HG03442 (cell line): ENCODE results near the gene IWS1.
"Not testable (repeated sequence)": the region's sequence is repeated elsewhere in the genome, so short reads cannot be mapped to it uniquely, and the experiment has no call there.

Experiments
- ATAC-seq: cut with Tn5 transposase; IDR thresholded peaks from one replicate; pipeline ENCODE4 v1.9.1; 2021; ENCODE audit warnings: mild to moderate bottlenecking, moderate library complexity; ENCODE audit not compliant: unreplicated experiment

Gene IWS1

GRCh38 chr2:127526132-127527000 lies at the start of gene IWS1:
IWS1 (minus strand) TSS chr2:127526489; CDS start chr2:127526208, 281 bp downstream.
- ATAC-seq: peak; percentile 85

- ATAC-seq: no peak
Measured at GRCh38 chr2:127575941-127576432, 49.7 kb upstream of the IWS1 start.

- no peak for ATAC-seq
Measured at GRCh38 chr2:127575185-127575765, 49.0 kb upstream of the IWS1 start.

GRCh38 chr2:127574656-127575055 lies 48.4 kb upstream of the IWS1 start:
- ATAC-seq: no peak

GRCh38 chr2:127573771-127574170 lies 47.5 kb upstream of the IWS1 start:
- ATAC-seq: no peak

DNA sequence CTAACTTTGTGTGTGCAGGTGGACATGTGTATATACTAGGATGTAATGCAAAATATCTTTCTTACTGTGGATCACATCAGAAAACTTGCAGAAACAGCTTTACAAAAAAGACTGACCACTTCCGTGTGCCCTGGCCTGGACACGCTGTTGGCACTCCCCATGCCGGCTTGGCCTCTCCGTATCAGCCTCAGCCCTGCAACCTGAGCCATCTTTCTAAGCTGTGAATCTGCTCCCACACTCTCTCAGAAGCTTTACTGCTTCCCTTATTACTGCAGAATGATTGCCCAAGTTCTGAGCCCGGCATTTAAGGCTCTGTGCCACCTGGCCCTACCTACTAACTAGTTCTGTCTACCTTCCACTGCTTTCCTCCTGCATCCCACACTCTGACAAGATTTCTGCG lies 47.0 kb upstream of the IWS1 start:
- no peak for ATAC-seq

GRCh38 chr2:127572841-127573240 lies 46.6 kb upstream of the IWS1 start:
- no peak for ATAC-seq

DNA sequence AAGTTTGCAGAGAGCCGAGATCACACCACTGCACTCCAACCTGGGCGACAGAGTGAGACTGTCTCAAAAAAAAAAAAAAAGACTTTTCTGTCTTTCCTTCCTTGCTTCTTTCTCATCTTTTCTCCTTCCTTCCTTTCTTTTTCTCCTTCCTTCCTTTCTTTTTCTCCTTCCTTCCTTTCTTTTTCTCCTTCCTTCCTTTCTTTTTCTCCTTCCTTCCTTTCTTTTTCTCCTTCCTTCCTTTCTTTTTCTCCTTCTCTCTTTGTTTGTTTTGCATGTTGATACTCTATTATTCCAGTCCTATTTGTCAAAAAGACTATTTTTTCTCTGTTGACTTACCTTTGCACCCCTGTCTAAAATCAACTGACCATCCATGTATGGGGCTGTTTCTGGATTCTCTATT lies 46.1 kb upstream of the IWS1 start:
- ATAC-seq: not testable (repeated sequence)

DNA sequence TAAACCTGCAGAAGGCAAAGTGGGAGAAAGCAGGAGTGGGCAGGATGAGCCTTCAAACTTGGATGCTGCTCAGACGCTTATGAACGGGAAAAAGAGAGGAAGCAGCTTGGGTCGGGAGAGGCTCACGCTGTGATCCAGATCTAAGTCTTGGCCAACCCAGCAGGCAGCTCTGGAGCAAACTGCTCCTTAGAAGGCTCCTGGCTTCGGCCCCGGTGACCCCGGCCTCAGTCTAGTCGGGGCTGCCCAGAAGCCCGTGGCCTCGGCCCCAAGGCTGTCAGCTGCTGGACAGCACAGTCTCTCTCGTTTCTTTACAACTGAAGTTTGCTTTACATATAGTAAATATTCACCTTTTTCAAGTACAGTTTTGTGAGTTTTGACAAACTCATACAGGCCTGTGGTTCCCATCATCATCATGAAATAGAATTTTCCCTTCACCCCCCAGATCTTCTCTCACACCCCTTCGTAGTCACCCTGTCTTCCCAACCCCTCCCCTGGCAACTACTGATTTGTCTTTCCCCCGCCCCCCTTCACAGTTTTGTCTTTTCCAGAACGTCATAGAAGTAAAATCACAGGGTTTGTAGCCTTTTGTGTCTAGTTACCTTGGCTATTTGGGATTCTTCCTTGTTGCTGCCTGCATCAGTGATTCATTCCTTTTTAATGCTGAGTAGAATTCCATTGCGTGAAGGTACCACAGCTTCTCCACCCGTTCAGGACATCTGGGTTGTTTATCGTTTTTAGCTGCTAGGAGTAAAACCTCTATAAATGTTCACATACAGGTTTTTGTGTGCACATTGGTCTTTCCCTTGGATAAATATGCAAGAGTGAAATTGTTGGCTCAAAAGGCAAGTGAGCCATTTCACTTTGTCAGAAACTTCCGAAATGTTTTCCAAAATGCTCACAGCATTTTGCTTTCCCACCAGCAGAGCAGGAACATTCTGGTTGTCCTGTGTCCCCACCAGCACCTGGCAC lies 44.3 kb upstream of the IWS1 start:
- no peak for ATAC-seq

DNA sequence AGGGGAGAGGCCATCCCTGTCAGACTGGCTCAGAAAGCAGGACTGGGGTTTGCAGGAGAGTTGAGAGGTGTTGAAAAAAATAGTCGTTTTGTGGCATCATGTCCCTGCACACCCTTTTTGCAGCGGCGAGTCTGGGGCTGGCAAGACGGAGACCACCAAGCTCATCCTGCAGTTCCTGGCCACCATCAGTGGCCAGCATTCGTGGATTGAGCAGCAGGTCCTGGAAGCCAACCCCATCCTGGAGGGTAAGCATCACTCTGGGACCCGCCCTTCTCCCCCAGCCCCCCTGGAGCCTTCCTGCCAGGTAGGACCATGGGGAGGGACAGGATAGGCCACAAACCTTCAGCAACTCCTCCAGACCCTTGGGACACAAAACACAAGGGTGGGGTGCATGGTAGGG lies 43.4 kb upstream of the IWS1 start:
- no peak for ATAC-seq

DNA sequence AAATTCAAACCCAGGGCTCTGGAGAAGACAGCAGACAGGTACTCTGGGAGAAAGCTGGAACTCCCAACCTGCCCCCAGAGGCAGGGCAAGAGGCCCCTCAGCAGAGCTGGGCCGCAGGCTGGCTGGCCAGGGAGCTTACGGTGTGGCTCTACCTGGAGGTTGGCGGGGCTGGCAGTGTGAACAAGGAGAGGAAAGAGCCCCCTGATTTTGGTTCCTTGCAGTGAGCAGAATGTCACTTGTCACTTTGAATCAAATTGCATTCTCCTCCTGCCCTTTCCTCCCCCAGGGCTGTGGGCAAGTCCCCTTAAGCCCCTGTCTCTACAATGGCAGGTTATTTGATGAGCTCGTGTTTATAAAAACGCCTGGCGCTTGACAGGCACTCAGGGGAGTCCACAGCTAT lies 41.8 kb upstream of the IWS1 start:
- no peak for ATAC-seq

DNA sequence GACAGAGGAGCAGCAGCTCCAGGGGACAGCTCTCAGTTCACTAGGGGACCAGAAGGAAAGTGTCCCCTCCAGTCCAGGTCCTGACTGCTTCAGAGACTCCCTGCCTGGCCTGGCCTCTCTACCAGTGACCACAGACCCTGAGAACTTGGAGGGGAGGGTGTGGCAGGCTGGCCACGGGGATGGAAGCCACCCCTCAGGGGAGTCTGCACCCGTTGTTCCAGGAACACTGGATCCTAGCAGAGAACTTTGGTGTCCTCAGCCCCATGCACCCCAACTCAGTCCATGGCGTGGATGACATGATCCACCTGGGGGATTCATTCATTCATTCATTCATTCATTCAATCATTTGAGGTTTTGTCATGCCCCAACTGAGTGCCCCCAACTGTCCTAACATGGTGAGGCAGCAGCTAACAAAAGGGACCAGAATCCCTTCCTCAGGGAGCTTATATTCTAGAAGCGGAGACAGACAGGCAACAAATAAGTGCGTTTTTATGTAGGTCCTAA lies 41.1 kb upstream of the IWS1 start:
- ATAC-seq: no peak

- no peak for ATAC-seq
Measured at GRCh38 chr2:127566576-127566975, 40.3 kb upstream of the IWS1 start.

DNA sequence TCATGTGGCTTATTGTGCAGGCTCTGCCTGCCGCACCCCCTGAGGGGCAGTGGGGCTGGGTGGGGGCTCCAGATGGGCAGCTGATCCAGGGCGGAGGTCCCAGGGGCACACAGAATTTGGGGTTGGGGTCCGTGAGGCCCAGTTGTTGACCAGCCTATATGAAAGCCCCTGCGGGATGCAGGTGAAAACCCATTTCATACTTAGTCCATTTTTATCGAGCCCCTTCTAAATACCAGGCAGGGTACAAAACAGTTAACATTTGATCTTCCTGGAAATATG lies 39.8 kb upstream of the IWS1 start:
- no peak for ATAC-seq

GRCh38 chr2:127565261-127566138 lies 39.2 kb upstream of the IWS1 start:
- ATAC-seq: no peak

GRCh38 chr2:127564429-127565260 lies 38.4 kb upstream of the IWS1 start:
- no peak for ATAC-seq

DNA sequence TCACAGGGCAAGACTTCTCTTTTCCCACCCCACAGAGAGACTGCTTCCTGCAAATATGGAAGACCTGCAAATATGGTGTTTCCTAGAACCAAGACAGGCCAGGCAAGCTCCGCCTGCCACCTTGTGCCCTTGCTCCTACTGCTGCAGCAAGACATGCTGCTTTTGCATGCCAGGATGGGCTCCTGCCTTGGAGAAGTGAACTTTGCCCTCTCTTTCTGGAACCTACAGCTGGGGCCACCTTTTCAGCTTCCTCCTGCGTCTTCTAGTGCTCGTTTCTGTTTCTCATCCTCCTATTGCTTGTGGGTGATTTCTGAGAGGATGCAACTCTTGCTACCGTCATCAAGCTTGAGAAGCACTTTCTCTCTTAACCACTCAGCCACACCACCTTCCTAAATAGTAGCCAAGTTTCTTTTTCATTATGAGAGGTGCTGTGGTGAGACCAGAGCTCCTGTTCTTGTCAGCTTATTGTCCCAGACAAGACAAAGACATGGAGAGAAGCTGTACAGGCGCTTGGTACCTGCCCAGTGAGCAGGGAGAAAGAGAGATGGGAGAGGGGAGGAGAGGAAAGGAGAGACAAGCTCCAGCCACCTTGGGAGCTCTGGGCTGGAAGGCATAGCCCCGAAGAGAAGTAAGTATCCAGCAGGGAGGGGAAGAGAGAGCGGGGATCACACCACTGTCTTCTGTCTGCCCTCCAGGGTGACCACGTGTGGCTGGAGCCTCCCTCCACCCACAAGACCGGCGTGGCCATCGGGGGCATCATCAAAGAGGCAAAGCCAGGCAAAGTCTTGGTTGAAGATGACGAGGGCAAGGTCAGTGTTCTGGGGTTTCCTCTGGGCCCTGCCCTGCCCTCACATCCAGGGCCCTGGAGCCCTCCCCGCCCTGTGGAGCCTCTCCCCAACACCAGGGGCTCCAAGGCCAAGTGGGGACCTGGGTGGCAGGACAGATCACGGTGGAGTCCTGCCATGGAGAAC lies 37.5 kb upstream of the IWS1 start:
- peak; percentile 95 for ATAC-seq

GRCh38 chr2:127562936-127563335 lies 36.6 kb upstream of the IWS1 start:
- no peak for ATAC-seq
